Coronary artery (tissue), 2 donors: ENCODE data around the gene HOXA11.

Source experiments
- DNase-seq: peaks from one replicate; pipeline ENCODE4 v3.0.0-alpha.2; 2017; ENCODE audit warnings: low spot score
- H3K27ac ChIP-seq, 2 donors: fragments of 200-600 bp; sonication (generic); one replicate each; pipeline ENCODE4 v1.5.1; 2016 to 2019
- H3K4me3 ChIP-seq: fragments of 200-600 bp; sonication (generic); 2 replicates; pipeline ENCODE4 v1.5.1; 2016; ENCODE audit warnings: mild to moderate bottlenecking, moderate library complexity
- TF ChIP-seq, protein P1 (sequence below): fragments of 200-600 bp; sonication (generic); IDR thresholded peaks from one replicate; pipeline ENCODE4 v1.5.1; 2019; ENCODE audit warnings: antibody characterized with exemption

The HOXA11 gene

DNA sequence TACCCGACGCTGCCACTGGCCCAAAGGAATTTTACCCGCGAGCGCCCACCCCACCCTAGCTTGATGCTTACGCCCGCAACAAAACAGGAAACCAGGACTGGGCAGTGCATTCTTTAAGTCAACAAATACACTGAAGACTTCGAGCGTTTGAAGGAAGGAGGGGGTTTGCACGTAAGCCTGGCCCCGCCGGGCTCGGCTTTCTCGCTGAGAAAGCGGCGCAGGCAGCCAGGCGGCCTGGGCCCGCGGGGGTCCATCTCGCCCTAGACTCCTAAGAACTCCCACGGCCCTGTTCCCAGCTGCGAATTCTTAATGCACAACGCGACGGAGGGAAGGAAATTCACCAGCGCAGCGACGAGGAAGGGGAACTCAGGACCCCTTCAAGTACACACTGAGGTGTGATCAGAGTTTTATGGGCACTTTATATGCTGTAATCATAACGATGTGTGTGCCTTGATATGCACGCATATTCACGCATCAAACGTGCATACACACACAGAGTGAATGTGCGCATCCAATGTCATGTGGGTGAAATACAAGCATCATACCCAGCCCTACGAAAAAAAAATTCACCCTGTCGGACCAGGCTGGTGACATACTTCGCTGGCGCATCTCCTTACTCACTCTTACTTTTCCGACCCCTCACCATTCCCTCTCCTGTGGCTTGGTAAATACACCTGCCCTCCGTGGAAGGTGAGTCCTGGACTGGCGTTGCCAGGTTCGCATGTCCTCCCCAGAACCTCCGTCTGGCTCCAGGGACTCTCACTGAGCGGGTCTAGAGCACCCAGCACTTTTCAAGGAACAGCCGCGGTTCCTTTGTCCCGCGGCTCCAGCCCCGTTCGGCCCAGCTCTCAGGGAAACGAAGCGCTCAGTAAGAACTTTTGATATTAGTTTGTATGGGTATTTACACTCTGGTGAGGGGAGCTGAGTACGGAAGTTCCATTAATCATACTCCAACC is 20.6 kb upstream of the HOXA11 start:
- TF ChIP-seq, protein P1, sequence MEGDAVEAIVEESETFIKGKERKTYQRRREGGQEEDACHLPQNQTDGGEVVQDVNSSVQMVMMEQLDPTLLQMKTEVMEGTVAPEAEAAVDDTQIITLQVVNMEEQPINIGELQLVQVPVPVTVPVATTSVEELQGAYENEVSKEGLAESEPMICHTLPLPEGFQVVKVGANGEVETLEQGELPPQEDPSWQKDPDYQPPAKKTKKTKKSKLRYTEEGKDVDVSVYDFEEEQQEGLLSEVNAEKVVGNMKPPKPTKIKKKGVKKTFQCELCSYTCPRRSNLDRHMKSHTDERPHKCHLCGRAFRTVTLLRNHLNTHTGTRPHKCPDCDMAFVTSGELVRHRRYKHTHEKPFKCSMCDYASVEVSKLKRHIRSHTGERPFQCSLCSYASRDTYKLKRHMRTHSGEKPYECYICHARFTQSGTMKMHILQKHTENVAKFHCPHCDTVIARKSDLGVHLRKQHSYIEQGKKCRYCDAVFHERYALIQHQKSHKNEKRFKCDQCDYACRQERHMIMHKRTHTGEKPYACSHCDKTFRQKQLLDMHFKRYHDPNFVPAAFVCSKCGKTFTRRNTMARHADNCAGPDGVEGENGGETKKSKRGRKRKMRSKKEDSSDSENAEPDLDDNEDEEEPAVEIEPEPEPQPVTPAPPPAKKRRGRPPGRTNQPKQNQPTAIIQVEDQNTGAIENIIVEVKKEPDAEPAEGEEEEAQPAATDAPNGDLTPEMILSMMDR, result no peak
- no peak for DNase-seq
- H3K4me3 ChIP-seq, result peak overlapping the region; percentile 32
- H3K27ac ChIP-seq, result no peak overlapping the region

DNA sequence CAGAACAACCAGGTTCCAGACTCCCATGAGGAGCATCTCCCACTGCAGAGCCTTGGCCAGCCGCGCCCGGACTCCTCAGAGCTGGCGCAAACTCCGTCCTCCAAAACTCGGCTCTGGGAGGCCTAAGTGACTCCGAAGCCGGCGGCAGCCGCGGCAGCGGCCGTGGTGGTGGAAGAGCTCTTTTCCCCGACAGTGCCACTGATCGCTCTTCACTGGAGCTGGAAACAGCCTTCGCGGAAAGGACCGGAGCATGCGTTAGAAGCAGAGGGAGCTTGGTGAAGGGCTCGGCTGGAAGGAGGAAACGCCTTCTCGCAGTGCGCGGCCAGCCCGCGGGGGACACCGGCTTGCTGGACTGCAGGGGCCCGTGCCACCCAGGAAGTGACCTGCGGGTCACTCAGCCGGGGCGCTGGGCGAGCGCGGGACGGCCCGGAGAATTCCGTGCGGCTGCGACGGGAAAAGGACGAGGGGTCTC is 19.9 kb upstream of the HOXA11 start:
- Histone ChIP-seq H3K27ac (no peak overlapping the region), H3K4me3 (peak overlapping the region; percentile 32)
- TF ChIP-seq, protein P1, result no peak
- DNase-seq, result no peak

DNA sequence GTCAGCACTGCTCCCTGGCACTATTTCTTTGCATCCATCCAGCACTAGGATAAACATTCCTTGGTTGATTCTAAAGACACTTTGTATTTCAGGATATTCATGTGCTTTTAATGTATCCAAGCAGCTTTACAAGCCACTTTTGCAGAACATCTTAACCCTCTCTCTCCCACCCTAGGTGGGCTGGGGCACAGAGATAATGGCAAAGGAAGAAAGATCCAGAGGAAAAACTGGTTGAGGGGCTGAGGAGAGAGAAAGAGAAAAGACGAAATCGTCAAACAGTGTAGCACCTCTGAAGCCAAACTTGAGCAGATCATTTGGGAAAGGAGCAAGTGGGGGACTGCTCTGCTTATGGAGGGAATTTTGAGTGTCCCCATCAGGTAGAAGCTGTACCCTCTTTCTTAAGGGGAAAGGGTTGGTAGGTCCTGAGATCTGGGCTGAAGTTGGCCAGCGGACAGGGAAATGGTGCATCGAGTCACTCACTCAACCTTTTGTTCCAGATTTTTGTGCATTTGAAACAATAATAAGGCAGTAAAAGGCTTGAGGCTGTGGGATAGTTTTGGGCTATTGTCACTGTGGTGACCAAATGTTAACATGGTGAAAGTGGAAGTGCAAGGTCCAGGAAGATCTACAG is 19.0 kb upstream of the HOXA11 start:
- H3K27ac ChIP-seq, result no peak overlapping the region
- no peak for DNase-seq
- TF ChIP-seq, protein P1, result no peak
- H3K4me3 ChIP-seq, result no peak overlapping the region

DNA sequence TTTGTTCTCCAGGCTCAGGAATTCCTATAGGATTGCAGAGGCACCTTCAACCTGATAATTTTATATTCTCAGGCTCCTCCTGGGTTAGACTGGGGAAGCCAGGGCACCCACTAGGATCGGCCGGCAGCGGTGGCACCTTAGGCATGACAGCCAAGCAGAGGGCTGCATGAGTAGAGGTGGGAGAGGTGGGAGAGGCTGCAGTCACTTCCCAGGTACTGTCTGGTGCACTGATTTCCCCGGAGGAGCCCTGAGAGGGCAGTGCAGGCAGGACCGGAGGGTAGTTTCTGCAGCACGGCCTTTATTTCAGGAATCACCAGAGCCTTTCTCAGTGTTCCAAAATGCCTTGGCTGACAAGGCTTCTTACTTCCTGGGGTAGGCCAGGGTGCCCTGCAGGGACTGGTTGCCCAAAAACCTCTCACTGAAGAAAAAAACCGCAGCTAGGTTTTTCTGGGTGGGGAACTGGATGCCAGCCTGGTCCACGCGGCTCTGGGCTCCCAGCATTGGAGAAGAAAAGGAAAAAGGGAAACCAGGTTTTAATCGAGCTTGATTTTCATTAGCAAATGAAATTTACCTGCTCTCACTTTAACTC is 18.4 kb upstream of the HOXA11 start:
- H3K27ac ChIP-seq, result no peak overlapping the region
- no peak overlapping the region for H3K4me3 ChIP-seq
- TF ChIP-seq, protein P1, result no peak
- DNase-seq, result no peak

DNA sequence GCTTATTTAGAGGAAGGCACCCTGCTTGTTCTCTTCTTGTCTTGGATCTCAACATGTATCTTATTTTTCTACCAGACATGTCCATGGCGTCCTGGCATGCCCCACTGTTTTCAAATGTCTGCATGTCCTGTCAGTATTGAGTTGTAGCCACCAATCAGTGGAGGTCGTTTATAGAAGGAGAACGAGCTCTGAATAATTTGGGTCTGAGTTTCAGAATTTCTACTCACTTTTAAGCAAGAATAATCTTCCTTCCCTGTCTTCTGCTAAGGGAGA is 17.8 kb upstream of the HOXA11 start:
- TF ChIP-seq, protein P1, result no peak
- DNase-seq, result no peak
- Histone ChIP-seq H3K4me3 (no peak overlapping the region), H3K27ac (no peak overlapping the region)

DNA sequence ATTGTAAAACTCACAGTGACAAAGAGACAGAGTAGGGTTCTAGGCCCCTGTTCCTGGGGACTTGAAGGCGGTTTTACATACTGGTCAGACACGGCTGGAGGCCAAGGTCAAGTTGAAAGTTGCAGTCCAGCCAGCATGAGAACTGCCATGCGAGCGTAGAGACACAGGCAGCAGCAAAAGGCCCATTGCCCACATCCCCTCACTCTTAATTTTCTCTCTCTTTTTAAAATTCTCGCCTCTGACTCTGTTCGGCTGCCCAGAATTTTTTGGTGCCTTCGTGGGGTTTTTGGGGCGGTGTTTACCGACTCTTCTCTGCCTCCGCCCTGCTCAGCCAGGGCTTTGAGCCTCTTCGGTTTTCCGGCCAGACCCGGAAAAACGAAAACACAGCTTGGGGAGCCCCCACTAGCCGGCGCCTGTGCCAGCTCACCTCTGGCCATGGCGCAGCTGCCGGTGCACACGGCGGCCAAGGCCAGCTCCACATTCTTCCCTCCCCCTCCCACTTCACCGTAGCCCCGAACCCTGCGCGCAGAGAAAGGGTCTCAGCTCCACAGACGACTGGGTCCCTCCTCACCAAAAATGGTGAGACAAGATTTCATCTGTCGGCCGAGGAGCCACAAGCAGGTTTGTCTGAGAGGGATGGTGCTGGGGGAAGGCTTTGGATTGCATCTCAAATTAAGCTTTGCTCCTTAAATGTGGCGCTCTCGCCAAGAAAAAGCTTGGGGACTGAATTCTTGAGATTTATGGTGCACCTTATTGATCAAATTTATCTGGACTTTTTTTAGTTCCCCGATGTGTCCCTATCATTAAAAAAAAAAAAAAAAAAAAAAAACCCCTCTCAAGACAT is 17.2 kb upstream of the HOXA11 start:
- no peak for DNase-seq
- TF ChIP-seq, protein P1, result no peak
- H3K4me3 ChIP-seq, result no peak overlapping the region
- H3K27ac ChIP-seq, result no peak overlapping the region
